Measurements from ENCODE around the gene PTP4A2. TPM values are rescaled to one million over a fixed set of nuclear protein-coding genes. Genes with fewer than 3 reads are reported as not detected.

Gene PTP4A2
- total RNA-seq: 307 and 372 TPM in 2 replicates

GRCh38 chr1:31938184-31938975, at the start of gene PTP4A2:
Gene PTP4A2, minus strand, starts transcription at chr1:31938368. Its CDS starts 19,303 bp downstream, at chr1:31919065.

Other genes with a start within 250 kb of the PTP4A2 start
- 240 and 317 TPM in 2 replicates for gene COL16A1, start 234.4 kb downstream of the PTP4A2 start, total RNA-seq
- 4.6 and 6.2 TPM in 2 replicates for gene ADGRB2, start 174.0 kb downstream of the PTP4A2 start, total RNA-seq
- 49.1 and 51.1 TPM in 2 replicates for gene SPOCD1, start 122.3 kb downstream of the PTP4A2 start, total RNA-seq
- 43.3 and 45.2 TPM in 2 replicates for gene KHDRBS1, start 75.5 kb upstream of the PTP4A2 start, total RNA-seq
- gene TMEM39B, start 134.6 kb upstream of the PTP4A2 start, total RNA-seq: 5.7 and 8.1 TPM in 2 replicates
- 66.7 and 73.7 TPM in 2 replicates for gene KPNA6, start 169.7 kb upstream of the PTP4A2 start, total RNA-seq
- 151 and 160 TPM in 2 replicates for gene TXLNA, start 241.3 kb upstream of the PTP4A2 start, total RNA-seq